H1 (cell line): ENCODE results near the gene ACSL4. TPM values are rescaled to one million over a fixed set of nuclear protein-coding genes. Genes with fewer than 3 reads are reported as not detected.

Source experiments
- CTCF ChIA-PET: fragments of 300-600 bp; sonication (Branson Sonifier 250); formaldehyde crosslinking; loops from one replicate; lab custom pipeline; 2021; ENCODE audit not compliant: partially characterized antibody; lab: Charles Lee
- POLR2A ChIA-PET: fragments of 300-600 bp; sonication (Branson Sonifier 250); formaldehyde crosslinking; loops from one replicate; lab custom pipeline; 2021; ENCODE audit warnings: inconsistent platforms; ENCODE audit not compliant: partially characterized antibody; lab: Charles Lee
- DNase-seq, 2 experiments: peaks; one replicate each; pipeline versions ENCODE4 v3.0.0 to v3.0.0-alpha.2; 2010 to 2022; ENCODE audit warnings: low spot score in 2 of 2, low read depth in 1 of 2, mixed read lengths in 1 of 2
- FAIRE-seq: peaks from 2 replicates; lab custom pipeline; 2011; peaks lifted over from hg19 to GRCh38; lab: Jason Lieb, UNC
- H2AFZ ChIP-seq: 2 replicates; pipeline ENCODE4 v1.8.1; 2012; ENCODE audit warnings: low read length, inconsistent platforms
- H2AK5ac ChIP-seq: 2 replicates; pipeline ENCODE4 v1.6.1; 2013; ENCODE audit warnings: low read depth, low read length
- H2BK120ac ChIP-seq: replicated peaks from 2 replicates; pipeline ENCODE3; 2013; ENCODE audit warnings: low read depth, low read length, inconsistent platforms
- H2BK12ac ChIP-seq: 2 replicates; pipeline ENCODE4 v1.6.1; 2013; ENCODE audit warnings: low read depth, low read length
- H2BK15ac ChIP-seq: 2 replicates; pipeline ENCODE4 v1.6.1; 2013; ENCODE audit warnings: low read length
- H2BK20ac ChIP-seq: 2 replicates; pipeline ENCODE4 v1.6.1; 2013; ENCODE audit warnings: low read length
- H2BK5ac ChIP-seq: 2 replicates; pipeline ENCODE4 v1.6.1; 2013; ENCODE audit warnings: low read depth, low read length
- H3K14ac ChIP-seq: 2 replicates; pipeline ENCODE4 v1.6.1; 2013; ENCODE audit warnings: inconsistent platforms; ENCODE audit not compliant: insufficient read length
- H3K18ac ChIP-seq: 2 replicates; pipeline ENCODE4 v1.6.1; 2013; ENCODE audit warnings: low read length; ENCODE audit errors: extremely low read depth
- H3K23ac ChIP-seq: 2 replicates; pipeline ENCODE4 v1.6.1; 2013; ENCODE audit warnings: inconsistent platforms; ENCODE audit not compliant: insufficient read length
- H3K23me2 ChIP-seq: 2 replicates; pipeline ENCODE4 v1.6.1; 2013; ENCODE audit warnings: low read depth, low read length
- H3K27ac ChIP-seq: 2 replicates; pipeline ENCODE4 v1.6.1; 2011; ENCODE audit warnings: low read depth, low read length, inconsistent platforms
- H3K27me3 ChIP-seq, 4 experiments: replicated peaks in 1 of 4; 1 replicate in 1 of 4; 2 replicates in 3 of 4; pipeline versions ENCODE4 v1.6.1 to v1.8.1; 2011 to 2013; ENCODE audit warnings: low read length in 3 of 4, mild to moderate bottlenecking in 3 of 4, inconsistent platforms in 2 of 4, mixed read lengths in 2 of 4, moderate library complexity in 1 of 4; ENCODE audit not compliant: control insufficient read depth in 3 of 4, insufficient read depth in 3 of 4; ENCODE audit errors: extremely low read depth in 1 of 4
- H3K36me3 ChIP-seq, 4 experiments: 2 replicates each; pipeline versions ENCODE4 v1.6.1 to v1.8.1; 2011 to 2013; ENCODE audit warnings: mild to moderate bottlenecking in 4 of 4, low read length in 3 of 4, moderate library complexity in 2 of 4, control low read depth in 1 of 4, inconsistent platforms in 1 of 4; ENCODE audit not compliant: insufficient read depth in 4 of 4, control insufficient read depth in 2 of 4
- H3K4ac ChIP-seq: replicated peaks from 2 replicates; pipeline ENCODE3; 2013; ENCODE audit warnings: low read length, low read depth, mixed read lengths, inconsistent platforms; ENCODE audit not compliant: insufficient read length
- H3K4me1 ChIP-seq, 4 experiments: replicated peaks in 1 of 4; 1 replicate in 1 of 4; 2 replicates in 3 of 4; pipeline versions ENCODE4 v1.6.1 to v1.8.1; 2011 to 2013; ENCODE audit warnings: low read length in 3 of 4, inconsistent platforms in 2 of 4, mixed read lengths in 1 of 4; ENCODE audit not compliant: insufficient read depth in 4 of 4, control insufficient read depth in 3 of 4
- H3K4me2 ChIP-seq, 2 experiments: 2 replicates each; pipeline versions ENCODE4 v1.6.1 to v1.8.1; 2011 to 2013; ENCODE audit warnings: low read depth in 2 of 2, low read length in 2 of 2, control low read depth in 1 of 2, inconsistent platforms in 1 of 2, mild to moderate bottlenecking in 1 of 2; ENCODE audit not compliant: insufficient read depth in 1 of 2
- H3K4me3 ChIP-seq, 4 experiments: fragments of 200-600, 300-600 bp in 1 of 4; sonication (generic), shearing (Covaris generic), sonication (Bioruptor Twin) in 1 of 4; 2 replicates each; pipeline versions ENCODE4 v1.5.1 to v1.8.1; 2011 to 2016; ENCODE audit warnings: low read length in 4 of 4, low read depth in 3 of 4, control low read depth in 2 of 4, inconsistent platforms in 2 of 4, mild to moderate bottlenecking in 2 of 4, mixed read lengths in 1 of 4, moderate library complexity in 1 of 4; ENCODE audit not compliant: insufficient read depth in 2 of 4; ENCODE audit errors: extremely low read depth in 1 of 4
- H3K56ac ChIP-seq: replicated peaks from 2 replicates; pipeline ENCODE3; 2013; ENCODE audit warnings: low read depth, mild to moderate bottlenecking, mixed read lengths, low read length, inconsistent platforms; ENCODE audit not compliant: insufficient read length
- H3K79me1 ChIP-seq: 2 replicates; pipeline ENCODE4 v1.6.1; 2013; ENCODE audit warnings: low read depth, low read length, control low read depth
- H3K79me2 ChIP-seq, 2 experiments: 2 replicates each; pipeline versions ENCODE4 v1.6.1 to v1.8.1; 2012 to 2013; ENCODE audit warnings: low read length in 2 of 2, mild to moderate bottlenecking in 2 of 2, inconsistent platforms in 1 of 2; ENCODE audit not compliant: insufficient read depth in 2 of 2, control insufficient read depth in 1 of 2
- H3K9ac ChIP-seq, 4 experiments: replicated peaks in 1 of 4; 1 replicate in 1 of 4; 2 replicates in 3 of 4; pipeline versions ENCODE4 v1.6.1 to v1.8.1; 2011 to 2013; ENCODE audit warnings: low read depth in 3 of 4, low read length in 3 of 4, control low read depth in 2 of 4, mild to moderate bottlenecking in 2 of 4, moderate library complexity in 2 of 4, inconsistent platforms in 1 of 4; ENCODE audit errors: extremely low read depth in 1 of 4
- H3K9me3 ChIP-seq, 2 experiments: 2 replicates each; pipeline versions ENCODE4 v1.6.1 to v1.8.1; 2012 to 2013; ENCODE audit warnings: mild to moderate bottlenecking in 2 of 2, moderate library complexity in 2 of 2, control low read depth in 1 of 2, inconsistent platforms in 1 of 2, low read depth in 1 of 2, low read length in 1 of 2, mixed read lengths in 1 of 2; ENCODE audit not compliant: insufficient read depth in 2 of 2
- H4K20me1 ChIP-seq, 2 experiments: replicated peaks in 1 of 2; 2 replicates each; pipeline versions ENCODE3 to v1.8.1; 2011 to 2013; ENCODE audit warnings: inconsistent platforms in 2 of 2, low read length in 2 of 2, mild to moderate bottlenecking in 1 of 2; ENCODE audit not compliant: insufficient read depth in 2 of 2, control insufficient read depth in 1 of 2
- H4K5ac ChIP-seq: 2 replicates; pipeline ENCODE4 v1.6.1; 2013; ENCODE audit warnings: low read length, low read depth, mixed read lengths, inconsistent platforms; ENCODE audit not compliant: insufficient read length
- H4K8ac ChIP-seq: 2 replicates; pipeline ENCODE4 v1.8.0; 2013; ENCODE audit warnings: mild to moderate bottlenecking, moderate library complexity, low read length, inconsistent platforms; ENCODE audit not compliant: insufficient read depth; ENCODE audit errors: extremely low read depth
- H4K91ac ChIP-seq: replicated peaks from 2 replicates; pipeline ENCODE3; 2013; ENCODE audit warnings: low read length, mixed read lengths, inconsistent platforms; ENCODE audit not compliant: insufficient read length
- EZH2 ChIP-seq: fragments of 200-600 bp; sonication (generic); IDR thresholded peaks from 2 replicates; pipeline ENCODE4 v1.7.1; 2012; ENCODE audit warnings: low read depth, mild to moderate bottlenecking, moderate library complexity, low read length, inconsistent platforms; ENCODE audit not compliant: severe bottlenecking
- FOSL1 ChIP-seq: IDR thresholded peaks from 2 replicates; pipeline ENCODE4 v1.6.1; 2011; ENCODE audit warnings: mild to moderate bottlenecking, low read depth, low read length, moderate library complexity; ENCODE audit not compliant: insufficient read depth
- NRF1 ChIP-seq: IDR thresholded peaks from 2 replicates; pipeline ENCODE4 v1.6.1; 2011; ENCODE audit warnings: mild to moderate bottlenecking, low read depth, low read length, improper control_type of control experiment
- PHF8 ChIP-seq: fragments of 200-600 bp; sonication (generic); conservative IDR thresholded peaks from 2 replicates; pipeline ENCODE4 v1.7.1; 2012; ENCODE audit warnings: low read depth, mild to moderate bottlenecking, inconsistent platforms, low read length, moderate library complexity
- POLR2AphosphoS5 ChIP-seq: IDR thresholded peaks from 2 replicates; pipeline ENCODE4 v1.6.1; 2011; ENCODE audit warnings: low read depth, low read length
- SP4 ChIP-seq: IDR thresholded peaks from 2 replicates; pipeline ENCODE4 v1.6.1; 2012; ENCODE audit warnings: low read length, inconsistent platforms
- TBP ChIP-seq: IDR thresholded peaks from 2 replicates; pipeline ENCODE4 v1.6.1; 2011; ENCODE audit warnings: low read depth, low read length, improper control_type of control experiment
- whole genome bisulfite sequencing, 2 experiments: shearing (Covaris generic) in 1 of 2; methylation state at CpG; one replicate each; pipeline versions ENCODE4 v1.1.6 to v1.1.7; 2013 to 2015; ENCODE audit warnings: low lambda C conversion rate in 2 of 2, mixed read lengths in 2 of 2, inconsistent platforms in 1 of 2, low coverage in 1 of 2, missing lambda C conversion rate in 1 of 2; ENCODE audit not compliant: insufficient replicate concordance in 2 of 2, insufficient coverage in 1 of 2, insufficient read length in 1 of 2; ENCODE audit errors: extremely low coverage in 1 of 2, missing lambda C conversion rate in 1 of 2; 5-methylcytosine and 5-hydroxymethylcytosine counted together
- polyA plus RNA-seq, 7 experiments: library from polyadenylated mRNA; depleted of rRNA in 3 of 7; stranded (reverse) in 5 of 7; unstranded in 2 of 7; fragments of >200 nt in 5 of 7; fragments of 200-250 nt in 2 of 7; gene quantifications; 1 replicate in 5 of 7; 2 replicates in 1 of 7; 4 replicates in 1 of 7; pipeline versions ENCODE4 v1.2.1 to v1.2.3, GENCODE V29; 2011 to 2013; ENCODE audit warnings: missing spikeins in 2 of 7, mixed read lengths in 2 of 7
- total RNA-seq: library from RNA; stranded (reverse); fragmentation: NEBNext Ultra II Directional; extraction: Animal tissue kit (Norgen Biotek cat#: 25700); gene quantifications from 2 replicates; pipeline ENCODE4 v1.2.1, GENCODE V29; 2021

Gene ACSL4
- total and polyA plus RNA-seq, 2 of the 8 experiments (the other 6 are each of a cell fraction or from before 2014, with no cell fraction given): 11.3 to 47.0 TPM

DNA sequence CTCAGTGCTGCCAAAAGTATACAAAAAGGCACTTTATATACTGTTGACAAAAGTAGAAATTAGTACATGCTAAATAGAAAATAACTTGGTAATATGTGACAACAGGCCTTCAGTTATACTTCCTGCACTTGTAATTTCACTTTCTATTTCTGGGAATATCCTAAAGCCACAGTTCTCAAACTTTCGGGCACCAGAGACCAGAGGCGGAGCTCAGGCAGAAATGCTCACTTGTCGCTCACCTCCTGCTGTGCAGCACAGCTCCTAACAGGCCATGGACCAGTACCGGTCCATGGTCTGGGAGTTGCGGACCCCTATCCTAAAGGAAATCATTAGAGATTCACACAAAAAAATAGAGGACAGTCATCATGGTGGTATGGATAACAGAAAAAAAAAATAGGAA is 25.7 kb downstream of the ACSL4 start:
- H2BK120ac ChIP-seq: no peak overlapping the region
- H2BK20ac ChIP-seq: no peak overlapping the region
- WGBS, 2 experiments: 89% methylated on average over 5 of the region's 5 CpGs; no CpG with 5 or more reads in 1 of the 2 experiments
- no peaks in the 10 kb centered on the region for H3K4me1 ChIP-seq
- no peaks in the 10 kb centered on the region for H3K36me3 ChIP-seq
- DNase-seq (no peak), FAIRE-seq (no peak)
- no peak overlapping the region for H3K4me3 ChIP-seq
- H3K23ac ChIP-seq: no peak overlapping the region
- H3K23me2 ChIP-seq: no peaks in the 10 kb centered on the region
- no peaks in the 10 kb centered on the region for H3K27me3 ChIP-seq
- H4K8ac ChIP-seq: no peak overlapping the region
- no peak overlapping the region for H3K18ac ChIP-seq
- no peak overlapping the region for H3K27ac ChIP-seq
- H3K4me2 ChIP-seq: no peak overlapping the region
- peaks cover 0 to 15% of the 10 kb centered on the region in 2 experiments; a peak in 2 of 4 replicates for H3K79me2 ChIP-seq
- no peaks in the 10 kb centered on the region for H3K9me3 ChIP-seq
- no peak overlapping the region for H3K56ac ChIP-seq
- CTCF ChIA-PET: interaction anchor here (0.6 kb wide), 1 partner anchor 150 kb away, joined by 3 read pairs; no protein-coding TSS in a partner anchor
- H3K79me1 ChIP-seq: no peaks in the 10 kb centered on the region
- no peak overlapping the region for H3K4ac ChIP-seq
- no peak overlapping the region for H2AFZ ChIP-seq
- no peak overlapping the region for H2BK15ac ChIP-seq
- H3K9ac ChIP-seq: no peak overlapping the region
- POLR2A ChIA-PET: no interaction called here
- H4K5ac ChIP-seq: no peak overlapping the region
- H4K91ac ChIP-seq: no peak overlapping the region
- no peaks in the 10 kb centered on the region for H4K20me1 ChIP-seq
- no peak overlapping the region for H3K14ac ChIP-seq
- no peak overlapping the region for H2AK5ac ChIP-seq
- no peak overlapping the region for H2BK12ac ChIP-seq
- H2BK5ac ChIP-seq: no peak overlapping the region
- TF ChIP-seq FOSL1 (no peak), SP4 (no peak), NRF1 (no peak), PHF8 (no peak), TBP (no peak), POLR2AphosphoS5 (no peak), EZH2 (no peak)
